Activated naive CD8-positive, alpha-beta T cell (primary cell): ENCODE measurements around the gene PDE12.

ENCODE experiments used
- H3K27ac Mint-ChIP-seq: one replicate; pipeline ENCODE4 v1.8.0; 2021; ENCODE audit warnings: mixed read lengths
- H3K27me3 Mint-ChIP-seq: one replicate; pipeline ENCODE4 v1.8.0; 2021; ENCODE audit warnings: mixed read lengths
- H3K36me3 Mint-ChIP-seq: one replicate; pipeline ENCODE4 v1.8.0; 2021; ENCODE audit warnings: mixed read lengths
- H3K4me1 Mint-ChIP-seq: one replicate; pipeline ENCODE4 v1.8.0; 2021; ENCODE audit warnings: low read depth, mixed read lengths
- H3K4me3 Mint-ChIP-seq: one replicate; pipeline ENCODE4 v1.8.0; 2021; ENCODE audit warnings: mild to moderate bottlenecking, mixed read lengths
- H3K9me3 Mint-ChIP-seq: one replicate; pipeline ENCODE4 v1.8.0; 2021; ENCODE audit warnings: low read depth, mixed read lengths

Gene PDE12

DNA sequence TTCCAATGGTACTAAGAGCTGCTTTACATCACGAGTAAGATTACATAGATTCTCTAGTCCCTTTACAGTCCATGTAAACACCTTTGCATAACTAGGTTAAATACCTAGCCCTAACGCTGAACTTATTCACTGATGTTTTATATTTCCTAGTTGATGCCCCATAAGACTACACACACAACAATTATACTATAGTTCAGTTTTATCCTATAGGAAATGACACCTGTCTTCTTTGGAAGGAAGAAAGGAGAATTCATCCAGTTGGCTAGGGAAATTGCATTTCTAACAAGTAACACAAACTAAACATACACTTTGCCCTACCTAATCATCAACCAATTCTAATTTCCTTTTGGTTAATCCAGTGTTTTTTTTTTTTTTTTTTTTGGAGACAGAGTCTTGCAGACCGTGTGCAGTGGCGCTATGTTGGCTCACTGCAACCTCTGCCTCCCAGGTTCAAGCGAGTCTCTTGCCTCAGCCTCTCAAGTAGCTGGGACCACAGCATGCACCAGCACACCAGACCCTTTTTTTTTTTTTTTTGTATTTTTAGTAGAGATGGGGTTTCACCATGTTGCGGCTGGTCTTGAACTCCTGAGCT, 13.9 kb downstream of the PDE12 start:
- peaks cover 4% of the 10 kb centered on the region for H3K36me3 Mint-ChIP-seq

DNA sequence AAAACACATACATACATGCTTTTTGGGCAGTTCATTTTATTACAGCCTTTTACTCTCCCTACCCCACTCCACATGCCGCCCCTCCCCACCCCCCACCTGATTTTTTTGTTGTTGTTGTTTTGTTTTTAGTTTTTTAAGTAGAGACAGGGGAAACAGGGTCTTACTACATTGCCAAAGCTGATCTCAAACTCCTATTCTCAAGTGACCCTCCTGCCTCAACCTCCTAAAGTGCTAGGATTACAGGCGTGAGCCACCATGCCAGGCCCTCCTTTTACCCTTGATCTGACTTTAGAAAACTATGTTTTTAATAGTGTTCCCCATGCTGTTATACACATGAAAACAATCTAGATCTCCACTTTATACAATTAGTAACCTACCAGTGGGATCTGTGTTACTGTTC, 14.8 kb downstream of the PDE12 start:
- peak overlapping the region; percentile 54 for H3K27ac Mint-ChIP-seq
- peaks cover 4% of the 10 kb centered on the region for H3K36me3 Mint-ChIP-seq
- no peaks in the 10 kb centered on the region for H3K27me3 Mint-ChIP-seq
- no peaks in the 10 kb centered on the region for H3K9me3 Mint-ChIP-seq
- no peak overlapping the region for H3K4me3 Mint-ChIP-seq
- peaks cover 18% of the 10 kb centered on the region for H3K4me1 Mint-ChIP-seq

More for the DNA sequence above, 13.9 kb downstream of the PDE12 start:
- Mint-ChIP-seq H3K4me1 (peaks cover 14% of the 10 kb centered on the region), H3K9me3 (no peaks in the 10 kb centered on the region), H3K27ac (peak overlapping the region; percentile 46), H3K27me3 (no peaks in the 10 kb centered on the region), H3K4me3 (no peak overlapping the region)

DNA sequence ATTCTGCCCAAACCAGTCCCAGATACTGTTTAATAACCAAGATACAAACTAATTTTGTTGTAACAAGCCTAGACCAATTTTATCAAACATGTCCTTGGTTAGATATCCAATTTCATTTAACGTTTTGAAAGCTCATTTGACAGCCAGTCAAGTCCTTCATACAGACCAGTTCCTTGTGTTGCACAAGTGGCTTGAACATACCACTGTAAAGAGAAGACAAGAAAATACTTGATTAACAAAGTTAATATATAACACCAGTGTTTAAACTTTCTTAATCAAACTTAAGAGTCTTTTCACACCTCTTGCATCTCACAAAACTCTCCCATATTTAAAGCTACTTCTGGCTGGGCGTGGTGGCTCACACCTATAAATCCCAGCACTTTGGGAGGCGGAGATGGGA, 16.0 kb downstream of the PDE12 start:
- H3K4me1 Mint-ChIP-seq: peaks cover 22% of the 10 kb centered on the region
- no peaks in the 10 kb centered on the region for H3K9me3 Mint-ChIP-seq
- H3K36me3 Mint-ChIP-seq: peaks cover 6% of the 10 kb centered on the region
- H3K27ac Mint-ChIP-seq: no peak overlapping the region
- no peaks in the 10 kb centered on the region for H3K27me3 Mint-ChIP-seq
- H3K4me3 Mint-ChIP-seq: no peak overlapping the region

GRCh38 chr3:57575966-57576626, 20.0 kb downstream of the PDE12 start:
- peaks cover 32% of the 10 kb centered on the region for H3K4me1 Mint-ChIP-seq
- no peaks in the 10 kb centered on the region for H3K9me3 Mint-ChIP-seq
- H3K27ac Mint-ChIP-seq: peak overlapping the region; percentile 66
- no peak overlapping the region for H3K4me3 Mint-ChIP-seq
- no peaks in the 10 kb centered on the region for H3K27me3 Mint-ChIP-seq
- peaks cover 6% of the 10 kb centered on the region for H3K36me3 Mint-ChIP-seq

- Mint-ChIP-seq H3K4me1 (peaks cover 29% of the 10 kb centered on the region), H3K4me3 (no peak overlapping the region), H3K27ac (peak overlapping the region; percentile 54), H3K36me3 (peaks cover 2% of the 10 kb centered on the region), H3K27me3 (no peaks in the 10 kb centered on the region), H3K9me3 (no peaks in the 10 kb centered on the region)
Observed at GRCh38 chr3:57577801-57578200, 21.7 kb downstream of the PDE12 start.

DNA sequence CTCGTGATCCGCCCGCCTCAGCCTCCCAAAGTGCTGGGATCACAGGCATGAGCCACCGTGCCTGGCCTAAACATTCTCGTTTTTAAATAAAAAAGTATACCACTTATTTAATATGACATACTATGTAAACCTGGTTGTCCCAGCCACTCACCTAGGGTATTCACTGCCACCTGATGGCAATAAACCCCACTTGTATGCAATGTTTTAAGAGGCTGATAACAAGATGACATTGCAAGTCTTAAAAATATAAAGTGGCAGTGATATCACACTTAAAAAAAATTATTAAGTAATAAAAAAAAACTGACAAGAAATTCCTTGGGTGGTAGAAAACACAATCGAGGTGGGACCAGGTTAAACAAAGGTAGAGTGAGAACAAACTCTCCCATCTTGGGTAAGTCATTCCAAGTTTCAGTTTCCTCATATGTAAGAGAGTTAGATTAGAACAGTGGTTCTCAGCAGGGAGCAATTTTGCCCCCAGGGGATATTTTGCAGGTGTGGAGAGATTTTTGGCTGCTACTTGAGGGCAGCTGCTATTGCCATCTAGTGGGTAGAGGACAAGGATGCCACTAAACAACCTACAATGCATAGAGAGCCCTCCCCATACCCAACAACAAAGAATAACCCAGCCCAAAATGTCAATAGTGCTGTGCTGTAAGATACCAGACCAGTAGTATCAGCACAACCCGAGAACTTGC, 26.5 kb downstream of the PDE12 start:
- H3K27ac Mint-ChIP-seq: no peak overlapping the region
- H3K4me1 Mint-ChIP-seq: peaks cover 36% of the 10 kb centered on the region
- no peak overlapping the region for H3K4me3 Mint-ChIP-seq
- H3K27me3 Mint-ChIP-seq: no peaks in the 10 kb centered on the region
- no peaks in the 10 kb centered on the region for H3K9me3 Mint-ChIP-seq
- no peaks in the 10 kb centered on the region for H3K36me3 Mint-ChIP-seq

DNA sequence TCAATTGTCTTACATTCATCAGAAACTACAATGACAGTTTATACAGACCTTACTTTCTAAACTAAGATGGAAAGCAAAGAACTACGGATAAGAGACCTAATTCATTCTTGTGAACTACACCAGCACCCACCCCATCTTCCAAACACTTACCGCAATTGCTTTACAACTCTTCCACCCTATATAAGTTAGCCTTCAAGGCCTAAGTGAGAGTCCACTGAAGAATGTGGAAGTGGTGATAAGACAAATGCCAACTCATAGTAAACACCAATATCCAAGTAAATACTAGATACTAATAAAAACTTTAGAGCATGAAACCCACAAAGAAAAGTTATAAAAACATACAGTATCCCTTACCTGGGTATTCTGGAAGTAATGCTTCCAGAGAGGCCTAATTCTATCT, 27.5 kb downstream of the PDE12 start:
- peaks cover 36% of the 10 kb centered on the region for H3K4me1 Mint-ChIP-seq

GRCh38 chr3:57586778-57587177, 30.7 kb downstream of the PDE12 start:
- H3K27me3 Mint-ChIP-seq: no peaks in the 10 kb centered on the region
- no peaks in the 10 kb centered on the region for H3K9me3 Mint-ChIP-seq
- peaks cover 43% of the 10 kb centered on the region for H3K4me1 Mint-ChIP-seq
- H3K4me3 Mint-ChIP-seq: no peak overlapping the region
- H3K27ac Mint-ChIP-seq: no peak overlapping the region
- peaks cover 3% of the 10 kb centered on the region for H3K36me3 Mint-ChIP-seq

More for the DNA sequence above, 27.5 kb downstream of the PDE12 start:
- Mint-ChIP-seq H3K27me3 (no peaks in the 10 kb centered on the region), H3K9me3 (no peaks in the 10 kb centered on the region), H3K4me3 (no peak overlapping the region), H3K36me3 (no peaks in the 10 kb centered on the region), H3K27ac (peak overlapping the region; percentile 73)

DNA sequence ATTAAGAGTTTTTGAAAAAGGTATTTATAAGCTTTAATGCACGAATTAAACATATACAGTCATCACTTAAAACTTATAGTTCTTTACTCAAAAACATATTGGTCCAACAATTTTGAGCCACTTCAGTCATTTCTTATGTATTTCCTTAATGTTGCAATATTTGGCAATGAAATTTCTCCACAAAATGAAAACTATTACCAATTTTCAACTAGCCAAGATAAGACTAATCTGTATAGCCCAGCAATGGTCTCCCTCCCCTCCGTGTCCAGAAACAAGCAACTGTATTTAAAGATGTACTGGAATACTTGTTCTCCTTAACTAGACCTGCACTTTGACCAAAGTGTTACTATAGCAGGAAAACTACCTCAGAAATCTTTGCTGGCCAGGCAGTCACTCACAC, 31.8 kb downstream of the PDE12 start:
- no peak overlapping the region for H3K4me3 Mint-ChIP-seq
- no peaks in the 10 kb centered on the region for H3K9me3 Mint-ChIP-seq
- H3K36me3 Mint-ChIP-seq: peaks cover 3% of the 10 kb centered on the region
- no peaks in the 10 kb centered on the region for H3K27me3 Mint-ChIP-seq
- H3K27ac Mint-ChIP-seq: no peak overlapping the region
- H3K4me1 Mint-ChIP-seq: peaks cover 46% of the 10 kb centered on the region

DNA sequence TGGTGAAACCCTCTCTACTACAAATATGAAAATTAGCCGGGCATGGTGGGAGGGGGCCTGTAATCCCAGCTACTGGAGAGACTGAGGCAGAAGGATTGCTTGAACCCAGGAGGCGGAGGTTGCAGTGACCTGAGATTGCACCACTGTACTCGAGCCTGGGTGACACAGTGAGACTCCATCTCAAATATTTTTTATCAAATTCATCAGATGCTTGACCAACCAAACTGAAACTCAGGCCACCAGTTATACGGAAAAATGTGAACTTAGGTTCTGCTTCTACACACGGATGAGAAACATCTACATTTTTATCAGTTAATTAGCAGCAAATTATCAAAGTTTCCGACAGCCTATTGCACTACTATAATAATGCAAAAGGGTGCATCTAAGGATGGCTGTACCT, 36.2 kb downstream of the PDE12 start:
- H3K27ac Mint-ChIP-seq: no peak overlapping the region

GRCh38 chr3:57594144-57594543, 38.1 kb downstream of the PDE12 start:
- H3K36me3 Mint-ChIP-seq: peaks cover 6% of the 10 kb centered on the region
- peaks cover 43% of the 10 kb centered on the region for H3K4me1 Mint-ChIP-seq
- H3K9me3 Mint-ChIP-seq: no peaks in the 10 kb centered on the region
- peak overlapping the region; percentile 99 for H3K4me3 Mint-ChIP-seq
- H3K27me3 Mint-ChIP-seq: no peaks in the 10 kb centered on the region
- H3K27ac Mint-ChIP-seq: peak overlapping the region; percentile 37

More for the DNA sequence above, 36.2 kb downstream of the PDE12 start:
- peaks cover 3% of the 10 kb centered on the region for H3K36me3 Mint-ChIP-seq
- H3K4me3 Mint-ChIP-seq: no peak overlapping the region
- no peaks in the 10 kb centered on the region for H3K27me3 Mint-ChIP-seq
- no peaks in the 10 kb centered on the region for H3K9me3 Mint-ChIP-seq
- H3K4me1 Mint-ChIP-seq: peaks cover 41% of the 10 kb centered on the region

- no peaks in the 10 kb centered on the region for H3K27me3 Mint-ChIP-seq
- peaks cover 6% of the 10 kb centered on the region for H3K36me3 Mint-ChIP-seq
- H3K27ac Mint-ChIP-seq: peak overlapping the region; percentile 37
- no peaks in the 10 kb centered on the region for H3K9me3 Mint-ChIP-seq
- peaks cover 48% of the 10 kb centered on the region for H3K4me1 Mint-ChIP-seq
- peak overlapping the region; percentile 99 for H3K4me3 Mint-ChIP-seq
Observed at GRCh38 chr3:57594576-57594975, 38.5 kb downstream of the PDE12 start.

GRCh38 chr3:57596495-57597126, 40.5 kb downstream of the PDE12 start:
- no peaks in the 10 kb centered on the region for H3K9me3 Mint-ChIP-seq
- H3K27ac Mint-ChIP-seq: peak overlapping the region; percentile 100
- no peaks in the 10 kb centered on the region for H3K27me3 Mint-ChIP-seq
- peak overlapping the region; percentile 99 for H3K4me3 Mint-ChIP-seq
- H3K4me1 Mint-ChIP-seq: peaks cover 43% of the 10 kb centered on the region
- peaks cover 3% of the 10 kb centered on the region for H3K36me3 Mint-ChIP-seq

- Mint-ChIP-seq H3K27me3 (no peaks in the 10 kb centered on the region), H3K4me3 (peak within 1 kb of the TSS; percentile 99), H3K9me3 (no peaks in the 10 kb centered on the region), H3K27ac (peak within 1 kb of the TSS; percentile 100), H3K36me3 (peaks cover 6% of the 10 kb centered on the region), H3K4me1 (peaks cover 42% of the 10 kb centered on the region)
Observed at GRCh38 chr3:57597127-57597923, 41.3 kb downstream of the PDE12 start, which contains the start of gene ARF4. TSS of gene ARF4 (minus strand) at chr3:57597344. CDS start at chr3:57597140, 204 bp downstream.
